IPS-NIHi7 (cell line): ENCODE data around the gene BANF2.
"Not testable (repeated sequence)": the region's sequence is repeated elsewhere in the genome, so short reads cannot be mapped to it uniquely, and the experiment has no call there.

Experiments
- DNase-seq: peaks from one replicate; pipeline ENCODE4 v3.0.0; 2012; ENCODE audit warnings: mixed read lengths; ENCODE audit errors: extremely low spot score

BANF2 gene

DNA sequence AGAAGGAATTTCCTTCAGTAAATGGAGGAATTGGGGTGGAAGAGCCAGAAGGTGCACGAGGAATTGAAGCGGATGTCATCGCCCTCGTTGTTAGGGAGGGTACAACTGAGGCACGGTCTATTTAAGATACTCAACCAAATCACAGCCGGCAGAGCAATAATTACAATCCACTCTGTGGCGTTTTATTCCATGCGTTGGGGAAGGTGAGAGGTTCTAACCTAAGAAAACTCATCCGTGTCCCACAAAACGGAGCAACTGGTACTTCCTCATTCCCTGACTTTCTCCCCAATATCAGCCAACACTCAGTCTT lies 16.9 kb upstream of the BANF2 start:
- no peak for DNase-seq

DNA sequence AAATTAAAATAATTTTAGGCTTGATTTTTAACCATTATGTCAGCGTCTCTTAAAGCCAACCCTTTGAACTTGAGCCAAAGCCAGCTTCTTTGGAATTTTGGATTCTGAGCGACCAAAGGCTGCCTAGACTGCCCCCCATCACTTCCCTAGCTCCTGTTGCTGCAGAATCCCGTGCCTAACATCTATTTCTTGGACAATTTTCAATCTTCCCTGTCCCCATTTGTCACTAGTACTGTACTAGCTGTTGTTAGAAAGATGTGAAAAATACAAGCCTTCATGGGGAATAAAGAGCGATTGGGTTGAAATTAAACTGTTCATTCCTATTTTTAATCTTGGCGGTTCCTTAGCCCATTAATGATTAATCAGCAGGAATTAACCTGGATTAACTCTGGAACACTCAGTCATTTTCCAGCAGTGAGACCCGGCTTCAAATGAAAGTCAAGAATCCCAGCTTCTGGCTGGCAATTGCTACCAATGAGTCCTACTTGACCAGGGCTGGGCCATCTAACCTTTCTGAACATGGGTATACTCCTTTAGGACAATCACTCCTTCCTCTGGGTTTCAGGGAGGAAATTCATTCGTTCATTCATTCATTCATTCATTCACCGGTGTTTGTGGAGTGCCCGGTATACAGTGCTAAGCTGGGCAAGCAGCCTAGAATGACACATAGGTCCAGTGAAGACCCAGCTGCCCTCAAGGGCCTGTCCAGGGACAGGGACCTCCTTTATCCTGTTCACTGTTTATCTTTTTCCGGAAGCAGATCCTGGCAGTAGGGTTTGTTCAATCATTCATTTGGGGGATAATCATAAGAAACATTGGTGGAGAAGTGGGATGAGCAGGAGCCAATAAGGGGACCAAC lies 16.3 kb upstream of the BANF2 start:
- DNase-seq, result no peak

DNA sequence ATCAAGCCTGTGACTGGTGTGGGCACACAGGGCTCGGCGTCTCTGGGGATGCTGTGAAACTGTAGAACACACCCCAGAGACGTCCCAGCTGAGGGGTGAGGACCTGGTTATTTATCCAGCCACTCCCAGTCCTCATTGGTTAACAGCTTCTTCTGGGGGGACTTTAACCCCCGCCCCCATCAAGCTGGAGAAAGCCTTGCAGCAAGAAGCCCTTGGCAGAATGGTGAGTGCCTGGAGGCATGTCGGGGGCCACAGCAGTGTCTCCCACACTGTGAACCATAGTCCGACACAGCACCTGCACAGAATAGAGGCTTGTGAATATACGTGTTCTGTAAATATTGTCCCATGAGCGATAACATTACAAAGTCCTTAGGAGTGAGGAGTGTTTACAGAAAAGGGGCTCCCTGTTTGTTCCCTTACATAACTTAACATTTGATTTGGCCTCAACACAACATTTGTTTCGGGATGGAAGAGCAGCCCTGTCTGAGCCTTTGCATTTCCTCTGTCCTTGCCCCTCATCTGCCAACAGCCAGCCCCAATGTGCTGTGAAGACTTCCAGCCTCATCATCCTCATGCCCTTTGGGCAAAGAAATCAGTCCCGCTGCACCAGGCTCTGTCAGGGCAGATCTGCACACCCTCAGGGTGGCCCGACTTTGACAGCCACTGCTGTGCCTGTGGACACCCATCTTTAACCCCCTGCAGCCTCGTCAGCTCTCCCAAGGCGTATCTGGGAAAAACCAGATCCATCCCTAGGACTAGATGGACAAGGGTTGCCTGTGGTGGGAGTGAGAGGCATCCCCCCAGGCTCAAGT lies 15.5 kb upstream of the BANF2 start:
- DNase-seq, result no peak

DNA sequence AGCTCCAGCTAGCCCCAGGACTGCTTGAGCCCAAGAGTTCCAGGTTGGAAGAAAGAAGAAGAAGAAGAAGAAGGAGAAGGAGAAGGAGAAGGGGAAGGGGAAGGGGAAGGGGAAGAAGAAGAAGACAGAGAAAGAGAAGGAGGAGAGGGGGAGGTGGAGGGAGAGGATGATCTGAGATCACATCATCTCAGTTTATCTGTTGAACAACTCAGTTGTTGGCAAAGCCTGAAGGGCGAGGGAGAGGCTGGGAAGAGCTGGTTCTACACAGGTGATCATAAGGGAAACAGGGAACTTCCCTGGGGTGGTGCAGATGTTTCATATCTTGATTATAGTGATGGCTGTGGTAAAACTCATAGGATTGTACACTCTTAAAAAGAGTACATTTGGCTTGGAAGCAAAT lies 14.6 kb upstream of the BANF2 start:
- no peak for DNase-seq

DNA sequence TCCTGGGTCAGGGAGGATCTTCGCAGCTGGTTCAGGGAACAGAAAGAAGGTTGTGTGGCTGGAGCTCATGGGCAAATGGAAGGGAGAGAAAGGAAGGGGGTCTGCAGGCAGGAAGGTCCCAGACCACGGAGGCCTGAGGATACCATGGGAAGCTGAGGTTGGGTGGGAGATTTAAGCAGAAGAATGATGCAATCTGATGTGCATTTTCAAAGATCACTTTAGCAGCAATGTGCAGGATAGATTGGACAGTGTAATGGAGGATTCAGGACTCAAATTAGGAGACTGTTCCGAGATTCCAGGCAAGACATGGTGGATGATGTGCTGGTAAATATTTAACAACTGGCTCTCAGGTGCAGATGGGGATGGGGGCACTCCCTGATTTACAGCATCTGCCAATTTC lies 12.0 kb upstream of the BANF2 start:
- DNase-seq, result no peak

DNA sequence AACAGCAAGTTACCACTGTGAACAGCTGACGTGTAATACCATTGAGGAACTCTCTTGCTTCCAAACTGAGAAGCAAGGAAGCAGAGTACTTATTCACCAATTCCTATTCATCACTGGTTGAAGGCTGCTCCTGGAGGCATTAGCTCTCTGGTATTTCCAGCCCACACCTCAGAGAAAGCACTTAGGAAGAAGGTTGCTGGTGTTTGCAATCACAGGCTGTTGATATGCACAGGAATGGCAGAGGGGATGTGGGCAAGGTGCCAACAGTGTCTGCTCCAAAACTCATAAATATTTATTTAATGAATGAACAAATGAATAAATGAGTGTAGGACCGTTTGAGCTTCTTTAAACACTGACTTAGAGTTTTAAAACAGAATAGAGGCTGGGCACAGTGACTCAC lies 10.8 kb upstream of the BANF2 start:
- no peak for DNase-seq

DNA sequence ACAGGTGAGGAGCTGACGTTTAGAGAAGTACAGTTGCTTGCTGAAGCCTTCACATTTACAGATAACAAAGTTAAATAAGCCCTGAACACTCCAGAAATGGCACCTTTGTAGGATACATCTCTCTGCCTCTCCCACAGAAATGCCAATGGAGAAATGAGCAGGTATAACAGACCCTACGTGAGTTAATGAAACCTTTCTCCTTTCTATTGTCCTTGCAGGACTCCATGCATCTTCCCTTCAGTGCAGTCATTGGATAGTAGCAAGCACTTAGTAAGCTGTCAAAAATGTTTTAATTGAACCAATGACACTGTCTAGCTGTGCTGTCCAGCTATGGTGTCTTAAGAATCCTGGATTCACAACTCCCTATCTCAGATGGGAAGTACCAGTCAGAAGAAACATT lies 9.6 kb upstream of the BANF2 start:
- no peak for DNase-seq

DNA sequence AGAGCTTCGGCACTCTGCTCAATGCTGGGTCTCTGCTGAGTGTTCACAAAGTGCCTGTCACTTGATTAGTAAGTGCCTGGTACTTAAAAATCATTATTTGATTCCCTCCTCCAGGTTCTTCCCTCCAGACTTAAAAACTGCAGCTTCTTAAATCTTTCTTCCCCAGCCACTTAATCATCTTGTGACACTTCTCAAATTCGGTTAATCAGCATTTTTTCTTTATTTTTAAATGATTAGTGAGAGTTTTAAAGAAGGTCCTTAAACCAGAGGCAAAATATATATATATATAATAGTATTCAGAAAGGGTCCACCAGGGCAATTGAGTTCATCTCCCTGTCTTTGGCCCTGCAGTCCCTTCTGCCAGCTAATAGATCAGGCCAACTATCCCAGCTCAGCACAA lies 8.0 kb upstream of the BANF2 start:
- no peak for DNase-seq

DNA sequence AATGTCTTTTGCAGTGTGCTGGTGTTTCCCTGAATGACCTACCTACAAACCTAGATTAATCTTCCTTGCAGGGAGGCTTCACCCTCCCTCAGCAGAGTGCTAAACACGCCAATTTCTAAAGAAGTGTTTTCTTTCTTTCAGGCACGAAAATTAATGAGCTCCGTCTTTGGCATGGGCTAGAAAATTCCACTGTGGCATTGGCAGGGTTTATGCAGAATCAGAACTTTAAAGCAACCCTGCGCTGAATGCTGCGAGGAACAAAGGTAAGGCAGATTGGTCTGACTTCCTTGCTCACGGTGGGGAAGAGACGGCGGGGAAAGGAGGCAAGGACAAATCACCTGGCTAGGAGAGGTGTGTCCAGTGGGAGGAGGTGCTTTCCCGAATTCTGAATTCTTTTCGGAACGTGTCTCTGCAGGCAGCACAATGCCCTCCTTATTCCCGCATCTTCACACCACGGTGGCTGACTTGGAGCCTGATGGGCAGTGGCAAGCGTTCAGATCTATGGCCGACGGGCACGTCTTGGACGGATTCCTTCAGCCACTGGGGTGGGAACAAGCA lies 6.2 kb upstream of the BANF2 start:
- peak; percentile 25 for DNase-seq

DNA sequence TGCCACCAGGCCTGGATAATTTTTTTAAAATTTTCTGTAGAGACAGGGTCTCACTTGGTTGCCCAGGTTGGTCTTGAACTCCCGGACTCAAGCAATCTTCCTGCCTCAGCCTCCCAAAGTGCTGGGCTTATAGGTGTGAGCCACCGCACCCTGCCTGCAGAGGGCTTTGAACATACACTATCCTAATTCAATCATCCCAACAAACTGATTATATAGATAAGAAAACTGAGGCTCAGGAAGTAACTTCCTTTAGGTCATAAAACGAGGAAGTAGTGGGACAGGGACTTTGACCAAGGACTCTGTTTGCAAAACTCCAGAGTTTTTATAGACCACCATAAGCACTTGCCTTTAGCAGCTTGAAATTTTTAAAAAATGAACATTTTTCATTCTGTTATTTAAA lies 5.0 kb upstream of the BANF2 start:
- DNase-seq, result no peak

DNA sequence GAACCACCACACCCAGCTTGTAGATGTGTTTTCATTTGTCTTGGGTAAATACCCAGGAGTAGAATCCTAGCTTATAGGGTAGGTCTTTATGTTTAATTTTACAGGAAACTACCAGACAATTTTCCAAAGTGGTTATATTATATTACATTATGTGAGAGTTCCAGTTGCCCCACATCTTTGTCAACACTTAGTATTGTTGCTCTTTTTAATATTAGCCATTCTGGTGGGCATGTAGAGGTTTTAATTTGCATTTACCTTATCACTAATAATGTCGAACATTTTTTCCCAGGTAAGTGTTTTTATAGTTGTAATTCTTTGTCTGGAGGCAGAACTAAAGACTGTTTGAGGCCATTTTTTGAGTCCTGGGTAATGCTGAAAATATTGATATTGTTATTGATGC lies 3.5 kb upstream of the BANF2 start:
- DNase-seq, result no peak

DNA sequence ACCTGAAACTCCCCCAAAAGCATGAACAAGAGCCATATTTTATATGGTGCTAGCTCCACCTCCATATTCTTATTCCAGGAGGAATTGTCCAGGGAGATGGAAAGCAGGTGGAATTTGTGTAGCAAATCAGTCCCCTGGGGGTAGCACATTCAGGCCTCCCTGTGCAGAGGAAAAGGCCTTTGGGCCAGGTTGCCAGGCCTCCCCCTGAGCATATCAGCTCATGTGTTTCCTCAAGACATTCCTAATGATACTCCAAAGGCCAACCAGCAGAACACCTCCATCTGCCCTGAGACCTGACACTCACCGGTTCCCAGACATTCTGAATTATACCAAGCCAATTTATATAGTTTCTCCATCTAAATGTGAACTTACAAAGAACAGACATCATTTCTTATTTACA lies 2.6 kb upstream of the BANF2 start:
- no peak for DNase-seq

DNA sequence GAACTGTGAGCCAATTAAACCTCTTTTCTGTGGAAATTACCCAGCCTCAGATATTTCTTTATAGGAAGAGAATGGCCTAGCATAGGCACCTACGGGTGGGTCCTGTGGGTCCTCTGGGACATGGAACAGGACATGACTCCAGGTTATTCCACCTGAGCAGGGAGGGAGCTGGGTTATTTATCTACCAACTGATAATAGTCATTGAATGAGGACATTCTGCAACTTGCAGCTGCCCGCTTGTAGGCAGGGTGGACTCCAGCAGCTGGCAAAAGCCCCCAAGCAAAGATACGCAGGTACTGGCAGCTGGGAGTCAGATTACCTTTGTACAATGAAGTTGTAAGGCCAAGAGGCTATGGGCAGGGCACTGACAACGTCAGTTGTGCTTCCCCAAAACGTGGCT lies 1.4 kb upstream of the BANF2 start:
- DNase-seq, result no peak

DNA sequence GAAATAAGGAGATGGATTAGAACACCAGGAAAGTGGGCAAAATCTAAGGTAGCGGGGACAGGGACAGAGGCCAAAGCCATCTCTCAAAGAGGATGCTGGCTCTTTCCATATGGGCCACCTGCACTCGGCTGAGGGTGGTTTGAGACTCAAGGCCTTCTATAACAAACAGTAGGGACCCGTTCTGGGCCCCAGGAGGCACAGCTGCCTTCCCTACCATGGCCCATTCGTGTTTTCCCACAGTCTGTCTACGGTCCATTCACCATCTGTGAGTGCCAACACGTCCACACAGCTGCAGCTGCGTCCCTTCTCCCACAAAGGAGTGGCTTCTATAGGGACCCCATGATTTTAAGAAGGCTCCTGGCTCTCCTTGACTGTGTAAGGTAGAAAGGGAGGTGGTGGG lies 871 bp downstream of the BANF2 start:
- DNase-seq, result no peak

DNA sequence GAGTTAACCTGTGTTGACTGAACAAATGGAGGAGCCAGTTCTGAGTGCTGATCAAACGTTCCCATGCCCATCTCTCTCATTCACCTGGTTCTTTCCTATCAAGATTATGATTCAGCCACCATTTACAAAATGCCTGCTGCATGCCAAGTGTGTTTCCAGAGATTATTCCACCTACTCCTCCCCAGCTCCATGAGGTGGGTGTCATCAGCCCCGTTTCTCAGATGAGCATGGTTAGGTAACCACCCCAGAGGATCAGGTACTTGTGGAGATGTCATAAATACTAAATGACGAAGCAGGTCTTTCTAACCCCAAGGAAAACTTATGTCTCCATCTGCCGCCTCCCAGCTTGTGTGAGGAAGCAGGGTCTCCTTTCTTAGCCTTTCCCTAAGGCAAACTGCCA lies 2.1 kb downstream of the BANF2 start:
- no peak for DNase-seq

DNA sequence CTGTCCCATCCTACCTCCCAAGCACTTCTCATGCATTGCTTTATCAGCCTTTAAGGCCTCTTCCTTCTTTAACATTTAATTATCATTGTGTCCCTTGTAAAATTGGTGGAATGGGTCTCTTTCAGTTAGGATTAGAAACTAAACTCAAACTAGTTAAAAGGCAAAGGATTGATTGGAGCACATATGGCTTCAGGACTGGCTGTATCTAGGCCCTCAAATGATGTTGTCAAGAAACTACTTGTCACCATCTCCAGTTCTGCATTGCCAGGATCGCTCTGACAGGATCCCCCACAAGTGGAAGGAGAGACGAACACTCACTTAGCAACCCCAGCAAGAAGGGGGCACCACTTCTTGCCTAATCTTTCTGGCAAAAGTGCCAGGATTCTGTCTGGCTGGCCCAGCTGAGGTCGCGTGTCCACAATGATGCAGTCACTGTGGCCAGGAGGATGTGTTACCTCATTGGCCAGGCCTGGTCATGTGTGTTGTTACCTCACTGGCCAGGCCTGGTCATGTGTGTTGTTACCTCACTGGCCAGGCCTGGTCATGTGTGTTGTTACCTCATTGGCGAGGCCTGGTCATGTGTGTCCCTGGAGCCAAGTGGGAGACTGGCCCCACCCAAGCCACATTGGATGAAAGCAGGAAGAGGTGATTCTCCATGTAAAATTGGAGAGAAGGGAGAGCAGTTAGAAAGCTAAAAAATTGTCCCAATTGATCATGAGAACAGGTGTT lies 5.0 kb downstream of the BANF2 start:
- DNase-seq, result no peak

DNA sequence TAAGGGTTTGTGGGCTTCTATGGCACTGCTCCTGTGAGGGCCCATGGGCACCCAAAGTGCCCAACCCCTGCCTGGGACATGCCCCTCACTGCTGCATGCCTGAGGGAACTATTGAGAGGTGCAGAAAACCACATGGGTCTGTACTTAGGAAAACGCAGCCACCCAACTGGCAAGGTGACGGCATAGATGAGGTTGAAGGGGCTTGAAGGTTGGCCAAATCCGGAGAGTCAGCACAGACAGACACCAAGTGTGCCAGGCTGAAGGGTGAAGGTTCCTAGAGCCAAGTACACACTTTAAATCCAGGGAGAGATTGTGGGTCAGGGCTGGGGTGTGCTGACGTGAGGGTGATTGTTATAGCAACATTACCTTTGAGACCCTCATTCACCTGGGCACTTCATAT lies 6.2 kb downstream of the BANF2 start:
- DNase-seq, result no peak

DNA sequence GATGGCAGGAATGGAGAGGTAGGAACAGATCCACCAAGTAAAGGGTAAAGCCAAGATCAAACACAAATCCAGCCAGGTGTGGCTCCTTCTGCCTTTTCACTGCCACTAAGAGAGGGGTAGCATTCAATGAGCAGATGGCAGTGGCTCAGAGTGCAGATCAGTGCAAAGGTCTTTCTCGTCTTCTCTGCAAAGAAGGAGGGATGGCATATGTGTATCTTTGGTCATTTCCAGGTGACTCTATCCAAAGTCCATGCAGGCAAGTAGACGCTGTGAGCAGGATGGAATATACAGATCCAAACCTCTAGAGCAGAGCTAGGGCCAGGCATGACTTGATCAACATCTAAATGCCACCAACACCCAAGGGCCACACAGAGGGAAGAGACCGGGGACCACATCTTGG lies 6.9 kb downstream of the BANF2 start:
- no peak for DNase-seq

DNA sequence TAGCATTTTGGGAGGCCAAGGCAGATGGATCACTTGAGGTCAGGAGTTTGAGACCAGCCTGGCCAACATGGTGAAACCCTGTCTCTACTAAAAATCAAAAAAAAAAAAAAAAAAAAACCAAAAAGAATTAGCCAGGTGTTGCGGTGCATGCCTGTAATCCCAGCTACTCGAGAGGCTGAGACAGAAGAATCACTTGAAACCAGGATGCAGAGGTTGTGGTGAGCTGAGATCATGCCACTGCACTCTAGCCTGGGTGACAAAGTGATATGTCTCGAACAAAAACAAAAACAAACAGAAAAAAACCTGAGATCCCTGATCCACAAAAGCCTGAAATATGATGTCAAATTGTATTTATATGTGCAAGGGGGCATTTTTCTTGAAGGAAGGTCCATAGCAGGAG lies 8.2 kb downstream of the BANF2 start:
- not testable (repeated sequence) for DNase-seq

DNA sequence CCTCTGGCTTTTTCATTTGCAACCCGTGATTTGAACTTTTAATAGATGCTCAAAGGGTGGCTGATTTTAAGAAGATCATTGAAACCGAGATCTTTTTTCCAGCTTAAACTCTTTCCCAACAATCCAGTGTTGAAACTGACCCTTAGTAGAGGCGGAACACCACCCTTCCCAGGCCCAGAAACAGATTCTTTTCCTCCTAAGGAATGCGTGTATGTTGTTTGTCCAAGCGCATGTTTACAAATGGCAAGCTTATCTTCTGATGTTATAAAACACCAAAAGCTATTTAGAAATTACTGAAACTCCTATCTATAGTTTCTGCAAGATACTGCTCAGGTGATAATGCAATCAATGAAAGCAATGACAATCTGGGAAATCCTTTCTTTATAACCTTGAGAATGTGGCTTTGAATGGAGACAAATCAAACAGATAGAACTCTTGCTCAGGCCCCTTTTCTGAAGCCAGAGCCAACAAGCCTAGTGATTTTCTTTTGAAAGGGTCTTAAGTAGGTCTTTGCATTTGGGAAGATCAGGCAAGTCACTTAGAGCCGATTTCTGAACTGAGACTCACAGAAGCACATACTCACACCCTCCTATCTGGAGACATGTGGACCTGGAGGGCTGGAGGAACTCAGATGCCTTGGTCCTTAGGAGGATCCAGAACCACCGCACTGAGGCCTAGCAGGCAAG lies 9.1 kb downstream of the BANF2 start:
- DNase-seq, result no peak

DNA sequence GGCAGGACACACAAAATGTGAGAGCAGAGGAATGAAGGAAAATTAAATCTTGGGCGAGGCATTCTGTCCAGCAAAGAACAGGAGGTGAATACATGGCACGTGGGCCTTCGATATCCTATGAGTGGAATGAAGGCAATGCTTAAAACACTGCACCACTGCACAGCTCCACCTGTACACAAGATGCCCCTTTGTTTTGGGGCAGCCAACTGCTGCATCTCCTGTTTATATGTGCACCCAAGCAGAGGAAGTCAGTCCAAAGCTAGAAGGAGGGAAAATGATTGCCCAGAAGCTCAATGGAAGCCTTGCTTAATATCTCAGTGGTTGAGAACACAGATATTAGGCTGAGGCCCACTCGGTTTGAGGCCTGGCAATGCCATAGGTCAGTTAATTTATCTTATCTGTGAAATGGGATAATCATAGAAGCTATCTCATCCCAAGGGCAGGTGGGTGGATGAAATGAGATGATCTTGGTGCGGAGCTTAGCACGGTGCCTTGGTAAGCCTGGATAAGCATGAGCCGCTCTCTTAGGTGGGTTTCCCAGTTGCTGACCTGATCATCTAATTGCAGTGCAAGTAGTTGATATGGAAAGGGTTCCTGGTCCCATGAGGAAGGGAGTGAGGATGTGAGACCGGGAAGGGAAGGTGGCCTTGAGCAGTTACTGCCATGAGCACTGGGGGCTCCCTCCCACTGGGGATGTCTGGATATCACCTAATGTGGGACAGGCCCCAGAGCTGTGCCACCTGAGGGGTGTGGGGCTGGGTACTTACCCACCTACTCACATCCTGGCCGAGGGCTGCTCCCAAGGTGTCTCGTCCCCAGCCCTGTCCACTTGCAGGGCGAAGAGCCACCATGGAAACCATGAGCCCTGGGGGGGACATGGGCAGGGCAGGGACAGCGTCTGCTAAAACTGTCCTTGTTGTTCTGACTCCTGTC lies 9.9 kb downstream of the BANF2 start:
- DNase-seq, result no peak
